Measurements from ENCODE around the gene TEX2. TPM values are rescaled to one million over a fixed set of nuclear protein-coding genes. Genes with fewer than 3 reads are reported as not detected.

The TEX2 gene
- total and polyA plus RNA-seq, 2 donors (not counting 1 experiment from before 2014, with no cell fraction given) = 4.0 to 7.6 TPM

- Histone ChIP-seq H3K4me2 (replicated peaks; ENCODE audit: low read depth, low read length, poor library complexity, severe bottlenecking) (no peak overlapping the region), H3K4me1 (ENCODE audit: control insufficient read depth in 2 of 2, insufficient read depth in 2 of 2, low read length in 2 of 2) (no peaks in the 10 kb centered on the region), H3K36me3 (replicated peaks in 1 of 2; ENCODE audit: control extremely low read depth in 1 of 2, control insufficient read depth in 1 of 2, extremely low read depth in 1 of 2, insufficient read depth in 2 of 2, low read length in 1 of 2) (no peaks in the 10 kb centered on the region), H3K27me3 (replicated peaks in 1 of 4; ENCODE audit: control extremely low read depth in 1 of 4, control insufficient read depth in 3 of 4, insufficient read depth in 4 of 4, low read length in 3 of 4) (no peaks in the 10 kb centered on the region), H3K4me3 (ENCODE audit: control extremely low read depth in 1 of 5, extremely low read depth in 1 of 5, insufficient read depth in 1 of 5, low read depth in 2 of 5, low read length in 4 of 5) (no peak overlapping the region), H3K9me3 (ENCODE audit: control extremely low read depth in 1 of 3, control insufficient read depth in 2 of 3, insufficient read depth in 1 of 3, low read length in 2 of 3) (no peaks in the 10 kb centered on the region), H3K79me2 (ENCODE audit: control insufficient read depth, insufficient read depth, low read length) (peaks cover 21% of the 10 kb centered on the region), H3K9ac (ENCODE audit: low read length) (no peak overlapping the region), H2AFZ (ENCODE audit: insufficient read depth, low read depth, low read length, poor library complexity, severe bottlenecking) (no peak overlapping the region), H4K20me1 (ENCODE audit: control insufficient read depth, insufficient read depth, low read length, poor library complexity, severe bottlenecking) (no peaks in the 10 kb centered on the region), H3K27ac (ENCODE audit: low read length in 2 of 2) (no peak overlapping the region)
- ChIA-PET POLR2A (no interaction called here), CTCF (no interaction called here)
- DNase-seq (no peak), ATAC-seq (ENCODE audit: low read depth) (no peak)
- no peaks in the 10 kb centered on the region for H3K27me3 Mint-ChIP-seq
- H3K9me3 Mint-ChIP-seq (ENCODE audit: insufficient read depth) = no peaks in the 10 kb centered on the region
- WGBS (ENCODE audit: insufficient coverage) = 100% methylated on average over 1 of the region's 1 CpG
- H3K27ac Mint-ChIP-seq = no peak overlapping the region
- TF ChIP-seq CTCF (IDR thresholded peaks at IDR 0.05) = no peak
- TF ChIP-seq EZH2 (IDR thresholded peaks at IDR 0.05; ENCODE audit: borderline replicate concordance, insufficient read depth, low read depth, low read length, poor library complexity, severe bottlenecking) = no peak
- H3K4me1 Mint-ChIP-seq = no peaks in the 10 kb centered on the region
- H3K4me3 Mint-ChIP-seq = no peak overlapping the region
- intact Hi-C loops (cut with micrococcal nuclease) = no loop called here
These were observed 32.2 kb downstream of the TEX2 start for GRCh38 chr17:64230791-64231408.

- CTCF ChIA-PET = interaction anchor here (1.3 kb wide), 1 partner anchor 52 kb away, joined by 5 read pairs; no protein-coding TSS in a partner anchor
These were observed 33.0 kb downstream of the TEX2 start for GRCh38 chr17:64229815-64230728.

More at GRCh38 chr17:64229815-64230728, 33.0 kb downstream of the TEX2 start:
- TF ChIP-seq CTCF (IDR thresholded peaks at IDR 0.05) (no peak), EZH2 (IDR thresholded peaks at IDR 0.05; ENCODE audit: borderline replicate concordance, insufficient read depth, low read depth, low read length, poor library complexity, severe bottlenecking) (no peak)
- Mint-ChIP-seq H3K9me3 (ENCODE audit: insufficient read depth) (no peaks in the 10 kb centered on the region), H3K27ac (no peak overlapping the region), H3K4me3 (no peak overlapping the region), H3K27me3 (no peaks in the 10 kb centered on the region), H3K4me1 (no peaks in the 10 kb centered on the region)
- H4K20me1 ChIP-seq (ENCODE audit: control insufficient read depth, insufficient read depth, low read length, poor library complexity, severe bottlenecking) = no peaks in the 10 kb centered on the region
- no peaks in the 10 kb centered on the region for H3K9me3 ChIP-seq (ENCODE audit: control extremely low read depth in 1 of 3, control insufficient read depth in 2 of 3, insufficient read depth in 1 of 3, low read length in 2 of 3)
- no peak overlapping the region for H3K9ac ChIP-seq (ENCODE audit: low read length)
- POLR2A ChIA-PET = interaction anchor here (1.0 kb wide), 1 partner anchor 12 kb away, joined by 3 read pairs; no protein-coding TSS in a partner anchor
- ATAC-seq (ENCODE audit: low read depth) = no peak
- peaks cover 21% of the 10 kb centered on the region for H3K79me2 ChIP-seq (ENCODE audit: control insufficient read depth, insufficient read depth, low read length)
- no peak overlapping the region for H3K27ac ChIP-seq (ENCODE audit: low read length in 2 of 2)
- no peaks in the 10 kb centered on the region for H3K27me3 ChIP-seq (replicated peaks in 1 of 4; ENCODE audit: control extremely low read depth in 1 of 4, control insufficient read depth in 3 of 4, insufficient read depth in 4 of 4, low read length in 3 of 4)
- intact Hi-C loops (cut with micrococcal nuclease) = no loop called here
- no peaks in the 10 kb centered on the region for H3K4me1 ChIP-seq (ENCODE audit: control insufficient read depth in 2 of 2, insufficient read depth in 2 of 2, low read length in 2 of 2)
- H3K4me3 ChIP-seq (ENCODE audit: control extremely low read depth in 1 of 5, extremely low read depth in 1 of 5, insufficient read depth in 1 of 5, low read depth in 2 of 5, low read length in 4 of 5) = no peak overlapping the region
- no peak overlapping the region for H2AFZ ChIP-seq (ENCODE audit: insufficient read depth, low read depth, low read length, poor library complexity, severe bottlenecking)
- 92% methylated on average over 6 of the region's 8 CpGs for WGBS (ENCODE audit: insufficient coverage)
- no peak overlapping the region for H3K4me2 ChIP-seq (replicated peaks; ENCODE audit: low read depth, low read length, poor library complexity, severe bottlenecking)
- no peaks in the 10 kb centered on the region for H3K36me3 ChIP-seq (replicated peaks in 1 of 2; ENCODE audit: control extremely low read depth in 1 of 2, control insufficient read depth in 1 of 2, extremely low read depth in 1 of 2, insufficient read depth in 2 of 2, low read length in 1 of 2)
- no peak for DNase-seq
